COR-L47 (cell line): ENCODE data around the gene MAPK8.

Experiments used
- DNase-seq: peaks from one replicate; lab custom pipeline; 2025; lab: John Stamatoyannopoulos, UW

The MAPK8 gene

GRCh38 chr10:48450233-48450740 lies 143.8 kb downstream of the MAPK8 start:
- DNase-seq = no peak

DNA sequence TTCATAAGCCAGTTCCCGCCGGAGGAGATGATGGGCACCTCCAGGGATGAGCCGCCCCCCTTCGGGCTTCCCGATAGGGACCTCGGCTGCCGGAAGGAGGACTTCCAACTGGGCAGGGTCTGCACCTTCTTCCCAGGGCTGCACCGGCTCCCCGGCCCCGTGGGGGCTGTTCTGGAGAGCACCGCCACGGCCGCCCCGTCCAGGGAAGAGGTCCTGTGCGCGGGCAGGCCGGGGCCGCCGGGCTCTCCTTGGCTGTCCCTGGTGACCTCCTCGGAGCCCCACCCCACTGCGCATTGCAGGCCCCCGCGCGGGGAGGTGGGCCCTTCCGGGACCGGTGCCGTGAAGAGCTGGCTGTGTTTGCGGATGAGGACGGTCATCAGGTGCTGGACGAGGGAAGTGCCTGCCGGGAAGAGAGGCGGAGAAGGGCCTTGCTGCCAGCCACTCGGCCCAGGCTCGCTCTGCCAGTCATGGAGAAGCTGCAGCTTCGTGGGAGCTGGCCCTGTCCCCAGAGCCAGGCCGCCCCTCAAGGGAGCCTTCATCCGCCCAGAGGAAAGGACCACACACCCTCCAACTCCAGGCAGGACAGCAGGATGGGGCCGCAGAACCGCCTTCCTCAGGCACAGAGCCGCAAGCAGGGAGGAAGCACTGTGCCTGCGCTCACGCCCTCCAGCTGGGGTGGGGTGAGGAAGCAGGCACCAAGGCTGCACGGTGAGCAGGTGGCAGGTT lies 144.4 kb downstream of the MAPK8 start:
- DNase-seq = no peak

DNA sequence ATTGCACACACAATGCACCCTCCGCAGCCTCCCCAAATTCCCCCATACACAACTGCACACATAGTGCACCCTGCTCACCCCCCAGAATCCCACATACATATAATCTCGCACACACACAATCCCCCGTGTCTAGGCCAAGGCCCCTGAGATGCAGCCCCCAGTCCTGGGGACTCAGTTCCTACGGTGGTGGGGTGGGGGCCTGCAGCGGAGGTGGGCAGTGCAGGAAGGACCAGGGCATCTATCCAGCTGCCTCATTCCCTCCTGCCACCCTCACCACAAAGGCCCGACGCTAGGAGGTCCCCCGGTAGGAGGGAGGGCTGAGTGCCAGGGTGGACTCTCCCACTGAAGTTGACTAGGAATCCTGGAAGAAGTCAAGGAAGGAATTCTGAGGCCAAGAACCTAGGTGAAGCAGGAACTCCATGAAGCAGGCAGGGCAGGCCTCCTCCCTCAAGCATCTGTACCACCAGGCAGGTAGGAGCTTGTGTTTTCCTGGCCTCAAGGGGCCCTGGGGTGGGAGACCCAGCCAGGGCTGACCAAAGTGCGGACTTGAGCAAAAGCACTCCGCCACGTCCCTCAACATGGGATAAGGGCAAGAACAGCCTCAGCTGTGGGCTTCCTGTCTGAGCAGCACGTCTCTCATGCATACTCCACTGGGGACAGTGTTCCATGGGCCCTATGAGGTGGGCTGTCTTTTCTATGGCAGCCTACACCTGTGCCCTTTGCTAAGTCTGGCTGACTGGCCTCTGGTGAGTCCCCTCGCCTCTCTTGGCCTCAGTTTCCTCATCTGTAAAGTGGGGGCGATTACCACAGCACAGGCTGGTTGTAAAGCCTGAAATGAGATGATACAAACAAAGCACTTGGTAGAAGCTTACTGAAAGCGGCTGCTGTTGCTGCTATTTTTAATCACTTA lies 145.7 kb downstream of the MAPK8 start:
- no peak for DNase-seq

GRCh38 chr10:48452879-48453412 lies 146.5 kb downstream of the MAPK8 start:
- DNase-seq = no peak

GRCh38 chr10:48453451-48454301 lies 147.2 kb downstream of the MAPK8 start:
- DNase-seq = no peak

DNA sequence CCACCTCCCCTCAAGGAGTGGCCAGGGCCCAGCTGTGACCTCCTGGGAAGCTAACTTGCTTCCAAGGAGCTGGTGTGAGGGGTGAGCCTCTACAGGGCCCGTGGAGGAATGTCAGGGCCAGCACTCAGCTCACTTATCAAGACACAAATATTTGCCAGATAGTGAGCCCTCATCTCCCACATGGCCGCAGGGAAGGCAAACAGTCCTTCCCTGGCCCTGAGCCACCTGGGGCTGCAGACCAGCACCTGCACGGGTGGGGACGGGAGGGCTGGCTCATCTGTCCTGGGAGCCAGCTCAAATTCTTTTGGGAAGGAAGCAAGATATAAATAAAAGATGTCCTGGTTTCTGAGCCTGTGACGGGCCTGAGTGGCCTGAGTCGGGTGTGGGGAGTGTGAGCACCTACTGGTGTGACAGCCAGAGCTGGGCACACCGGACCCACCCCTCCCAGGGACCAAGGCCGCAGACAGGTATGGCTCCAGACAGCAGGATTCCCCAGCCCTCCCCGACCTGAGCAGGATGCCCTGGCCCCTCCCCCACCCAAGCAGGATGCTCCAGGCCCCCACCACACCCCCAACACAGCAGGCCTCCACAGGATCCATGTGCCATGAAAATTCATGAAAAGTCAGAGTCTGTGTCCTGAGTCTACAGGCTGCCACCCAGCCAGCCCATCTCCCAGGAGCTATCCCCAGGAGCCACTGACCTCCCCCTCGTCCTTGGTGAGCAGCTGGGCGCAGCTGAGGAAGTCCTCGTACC lies 148.0 kb downstream of the MAPK8 start:
- DNase-seq = no peak

- DNase-seq = no peak
These were observed 148.5 kb downstream of the MAPK8 start for GRCh38 chr10:48455055-48455391.

DNA sequence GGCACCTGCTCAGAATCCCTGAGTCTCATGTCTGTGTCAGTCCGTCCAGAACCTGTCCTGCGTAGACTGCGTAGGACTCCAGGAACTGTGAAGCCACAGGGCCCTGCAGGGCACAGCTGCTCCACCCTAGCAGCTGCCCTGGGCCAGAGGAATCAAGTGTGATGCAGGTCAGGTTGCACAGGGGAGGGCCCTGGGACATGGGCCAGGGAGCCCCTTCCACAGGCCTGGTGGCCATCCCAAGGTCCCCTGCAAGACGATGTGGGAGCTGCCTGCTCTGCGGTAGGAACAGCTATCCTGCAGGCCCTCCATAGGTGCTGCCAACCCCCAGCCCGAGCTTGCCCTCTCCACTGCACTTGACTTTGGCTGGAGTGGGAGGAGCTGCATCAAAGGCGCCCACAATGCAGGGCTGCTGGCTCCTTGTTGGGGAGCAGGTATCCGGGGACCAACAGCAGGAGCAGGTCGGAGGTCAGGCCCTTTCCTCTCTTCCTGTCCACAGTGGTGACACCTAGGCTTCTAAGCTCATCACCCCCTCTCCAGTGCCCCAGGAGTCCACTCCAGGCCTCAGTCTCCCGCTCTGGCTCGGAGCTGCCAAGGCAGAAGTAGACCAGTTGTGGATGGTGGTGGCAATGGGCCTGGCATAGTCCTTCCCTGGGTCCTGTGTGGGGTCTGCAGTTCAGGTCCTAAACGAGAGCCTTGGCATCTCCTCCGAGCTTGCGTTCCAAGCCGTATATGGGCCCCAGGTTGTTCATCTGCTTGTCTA lies 149.1 kb downstream of the MAPK8 start:
- no peak for DNase-seq

- DNase-seq = peak; percentile 9
These were observed 149.9 kb downstream of the MAPK8 start for GRCh38 chr10:48456361-48456804.

GRCh38 chr10:48456808-48457761 lies 150.6 kb downstream of the MAPK8 start:
- DNase-seq = no peak

GRCh38 chr10:48457949-48458661 lies 151.6 kb downstream of the MAPK8 start:
- no peak for DNase-seq

DNA sequence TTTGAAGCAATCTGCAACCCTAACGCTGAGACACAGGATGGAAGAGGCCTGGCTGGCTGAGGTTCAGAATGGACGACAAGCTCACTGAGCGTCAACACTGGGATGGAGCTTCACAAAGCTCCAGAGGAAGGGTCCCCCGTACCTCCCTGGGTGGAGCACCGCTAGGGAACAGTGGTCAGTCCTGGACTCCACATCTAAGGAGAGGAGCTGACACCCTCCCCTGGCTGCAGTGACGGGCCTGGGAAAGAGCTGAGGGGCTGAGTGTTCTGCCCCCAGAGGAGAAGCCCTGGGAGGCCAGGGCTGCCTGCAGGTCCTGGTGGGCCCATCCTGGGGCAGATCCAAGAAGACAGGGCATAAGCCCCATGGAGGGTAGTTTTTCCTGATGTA lies 152.2 kb downstream of the MAPK8 start:
- DNase-seq = no peak

DNA sequence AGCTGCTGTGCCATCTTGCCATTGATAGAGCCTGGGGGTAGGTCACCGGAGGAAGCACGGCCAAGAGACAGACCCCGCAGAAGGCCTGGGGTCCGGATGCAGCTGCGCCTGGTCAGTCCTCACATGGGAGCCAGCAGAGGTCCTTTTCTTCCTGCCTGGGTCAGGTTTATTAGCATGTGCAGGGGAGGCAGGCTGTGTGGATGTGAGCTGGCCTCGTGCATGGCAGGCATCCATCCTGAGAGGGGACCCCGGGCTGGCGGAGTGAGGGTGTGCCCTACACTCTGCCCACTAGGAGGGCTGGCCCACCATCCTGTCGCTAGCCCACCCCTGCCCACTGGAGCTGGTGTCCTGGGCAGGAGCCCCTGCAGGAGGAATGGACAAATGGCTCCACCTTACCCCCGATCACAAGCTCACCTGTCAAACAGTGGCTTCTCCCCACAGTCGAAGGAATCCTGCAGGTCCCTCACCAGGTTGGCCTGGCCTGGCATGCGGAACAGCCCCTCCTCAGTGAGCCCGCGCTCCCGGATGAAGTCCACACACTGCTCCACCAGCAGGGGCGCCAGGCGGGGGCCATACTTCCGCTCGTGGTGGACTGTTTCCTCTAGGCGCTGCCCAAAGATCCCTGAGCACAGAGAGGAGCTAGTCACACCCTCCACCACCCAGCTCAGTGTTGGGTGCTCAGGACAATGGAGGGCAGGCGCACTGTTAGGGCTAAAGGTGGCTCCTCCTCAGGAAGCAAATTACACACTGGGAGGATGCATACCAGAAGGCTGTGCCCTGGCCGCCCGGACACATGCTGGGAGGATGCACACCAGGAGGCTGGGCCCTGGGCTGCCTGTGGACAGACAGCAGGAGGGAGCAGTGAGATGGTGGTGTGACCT lies 153.0 kb downstream of the MAPK8 start:
- no peak for DNase-seq

DNA sequence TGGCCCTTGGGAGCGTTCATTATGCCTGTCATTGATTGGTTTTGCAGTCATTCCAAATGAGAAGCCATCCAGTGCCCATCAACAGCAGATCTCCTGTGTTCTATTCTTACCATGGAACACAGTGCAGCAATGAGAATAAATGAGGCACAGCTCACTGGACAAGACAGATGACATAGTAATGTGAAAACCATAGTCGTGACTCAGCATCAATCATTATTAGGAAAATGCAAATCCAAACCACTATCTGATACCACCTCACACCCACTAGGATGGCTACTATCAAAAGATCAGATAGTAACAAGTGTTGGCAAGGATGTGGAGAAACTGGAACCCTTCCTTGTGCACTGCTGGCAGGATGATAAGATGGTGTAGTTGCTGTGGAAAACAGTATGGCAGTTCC lies 153.7 kb downstream of the MAPK8 start:
- no peak for DNase-seq

- DNase-seq = no peak
These were observed 155.4 kb downstream of the MAPK8 start for GRCh38 chr10:48461623-48462481.

- DNase-seq = no peak
These were observed 156.1 kb downstream of the MAPK8 start for GRCh38 chr10:48462482-48463020.
